ENCODE data around the gene ZSWIM8. TPM values are rescaled to one million over a fixed set of nuclear protein-coding genes. Genes with fewer than 3 reads are reported as not detected.

The ZSWIM8 gene
- total RNA-seq, 1 donor from 2014 or later: 123 TPM

DNA sequence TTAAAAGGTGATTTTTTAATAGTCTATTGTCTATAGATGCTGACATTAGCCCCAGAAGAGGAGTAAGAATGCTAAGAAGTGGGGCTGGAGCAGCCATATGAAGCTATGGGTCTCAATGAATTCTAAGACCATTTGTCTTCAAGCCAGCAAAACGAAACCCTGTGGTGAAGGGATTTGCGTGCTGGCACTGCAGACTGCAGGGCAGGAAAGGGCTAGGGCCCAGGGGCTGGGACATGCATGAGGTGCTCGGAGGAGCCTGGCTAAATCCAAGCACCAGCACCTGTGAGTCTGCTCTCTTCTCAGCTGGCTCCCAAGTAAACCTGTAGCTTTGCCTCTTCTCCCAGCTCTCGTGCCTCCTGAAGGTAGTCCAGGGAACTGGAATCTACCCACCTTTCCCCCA, 27.3 kb downstream of the ZSWIM8 start:
- no peak for DNase-seq (ENCODE audit: extremely low spot score in 2 of 2)
- H3K4me3 ChIP-seq: no peak overlapping the region
- H3K27me3 ChIP-seq: no peaks in the 10 kb centered on the region
- H3K4me1 ChIP-seq: peaks cover 38% of the 10 kb centered on the region
- H3K36me3 ChIP-seq: peaks cover 0 to 30% of the 10 kb centered on the region in 2 donors
- no peaks in the 10 kb centered on the region for H3K9me3 ChIP-seq
- peak overlapping the region; percentile 60 for H3K27ac ChIP-seq
- intact Hi-C loops (cut with DNase I): no loop called here
- TF ChIP-seq, protein P1, sequence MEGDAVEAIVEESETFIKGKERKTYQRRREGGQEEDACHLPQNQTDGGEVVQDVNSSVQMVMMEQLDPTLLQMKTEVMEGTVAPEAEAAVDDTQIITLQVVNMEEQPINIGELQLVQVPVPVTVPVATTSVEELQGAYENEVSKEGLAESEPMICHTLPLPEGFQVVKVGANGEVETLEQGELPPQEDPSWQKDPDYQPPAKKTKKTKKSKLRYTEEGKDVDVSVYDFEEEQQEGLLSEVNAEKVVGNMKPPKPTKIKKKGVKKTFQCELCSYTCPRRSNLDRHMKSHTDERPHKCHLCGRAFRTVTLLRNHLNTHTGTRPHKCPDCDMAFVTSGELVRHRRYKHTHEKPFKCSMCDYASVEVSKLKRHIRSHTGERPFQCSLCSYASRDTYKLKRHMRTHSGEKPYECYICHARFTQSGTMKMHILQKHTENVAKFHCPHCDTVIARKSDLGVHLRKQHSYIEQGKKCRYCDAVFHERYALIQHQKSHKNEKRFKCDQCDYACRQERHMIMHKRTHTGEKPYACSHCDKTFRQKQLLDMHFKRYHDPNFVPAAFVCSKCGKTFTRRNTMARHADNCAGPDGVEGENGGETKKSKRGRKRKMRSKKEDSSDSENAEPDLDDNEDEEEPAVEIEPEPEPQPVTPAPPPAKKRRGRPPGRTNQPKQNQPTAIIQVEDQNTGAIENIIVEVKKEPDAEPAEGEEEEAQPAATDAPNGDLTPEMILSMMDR (IDR thresholded peaks at IDR 0.05): no peak
- TF ChIP-seq POLR2AphosphoS5 (IDR thresholded peaks at IDR 0.05; ENCODE audit: insufficient read depth in 1 of 2, low read depth in 1 of 2) (no peak), POLR2A (IDR thresholded peaks at IDR 0.05) (no peak)

DNA sequence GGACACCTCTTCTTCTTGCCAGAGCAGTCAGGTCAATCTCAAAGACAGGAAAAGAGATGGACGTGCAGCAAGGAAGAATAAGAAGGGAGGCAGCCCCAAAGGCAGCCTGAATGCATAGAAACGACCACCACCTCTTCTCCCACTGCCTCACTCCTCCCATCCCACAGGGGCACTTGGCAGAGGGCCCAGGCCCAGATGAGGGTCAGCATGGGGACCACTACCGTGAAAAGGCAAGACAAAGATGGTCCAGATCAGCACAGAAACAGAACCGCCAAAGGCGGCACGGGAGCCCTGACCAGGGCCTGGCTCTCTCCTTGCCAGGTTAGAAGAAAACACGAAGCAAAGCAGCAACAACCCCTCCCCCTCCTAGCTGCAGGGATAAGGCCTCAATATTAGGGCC, 27.9 kb downstream of the ZSWIM8 start:
- H3K4me3 ChIP-seq: no peak overlapping the region
- H3K36me3 ChIP-seq: peaks cover 0 to 23% of the 10 kb centered on the region in 2 donors
- H3K9me3 ChIP-seq: no peaks in the 10 kb centered on the region
- H3K4me1 ChIP-seq: peaks cover 40% of the 10 kb centered on the region
- H3K27me3 ChIP-seq: no peaks in the 10 kb centered on the region
- no peak for DNase-seq (ENCODE audit: extremely low spot score in 2 of 2)
- H3K27ac ChIP-seq: no peak overlapping the region
- TF ChIP-seq POLR2AphosphoS5 (IDR thresholded peaks at IDR 0.05; ENCODE audit: insufficient read depth in 1 of 2, low read depth in 1 of 2): no peak
- TF ChIP-seq, protein P1 (IDR thresholded peaks at IDR 0.05): no peak
- TF ChIP-seq POLR2A (IDR thresholded peaks at IDR 0.05): no peak
- intact Hi-C loops (cut with DNase I): no loop called here

DNA sequence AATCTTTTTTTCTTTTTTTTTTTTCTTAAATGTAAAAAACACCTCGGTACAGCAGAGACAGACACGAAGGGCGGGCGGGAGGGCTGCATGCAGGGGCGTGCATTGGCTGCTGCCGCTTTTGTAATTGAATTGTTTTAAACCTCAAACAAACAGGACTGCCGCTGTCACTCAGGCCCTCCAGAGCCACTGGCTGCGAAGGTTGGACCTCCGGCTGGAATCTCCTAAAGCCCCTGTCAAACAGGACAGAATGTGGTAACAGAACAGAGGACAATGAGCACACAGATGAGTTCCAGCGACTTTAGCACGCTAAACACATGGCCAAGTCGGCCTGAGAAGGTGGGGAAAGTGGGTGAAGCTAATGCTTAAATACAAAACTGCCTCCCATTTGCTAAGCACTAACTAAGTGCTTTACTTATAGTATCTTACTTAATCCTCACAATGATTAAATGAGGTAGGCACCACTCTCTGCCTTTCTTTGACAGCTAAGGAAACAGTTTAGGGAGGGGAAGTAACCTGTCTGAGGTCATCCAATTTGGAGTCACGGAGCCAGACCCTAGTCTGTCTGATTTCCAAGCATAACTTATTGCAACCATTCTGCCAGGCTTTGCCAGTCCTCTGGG, 29.0 kb downstream of the ZSWIM8 start:
- Histone ChIP-seq H3K27ac (no peak overlapping the region), H3K27me3 (no peaks in the 10 kb centered on the region), H3K4me3 (no peak overlapping the region), H3K36me3 (peaks cover 1 to 20% of the 10 kb centered on the region in 2 donors), H3K4me1 (peaks cover 50% of the 10 kb centered on the region), H3K9me3 (no peaks in the 10 kb centered on the region)
- intact Hi-C loops (cut with DNase I): no loop called here
- DNase-seq (ENCODE audit: extremely low spot score in 2 of 2): no peak
- TF ChIP-seq, protein P1 (IDR thresholded peaks at IDR 0.05): no peak
- TF ChIP-seq POLR2AphosphoS5 (IDR thresholded peaks at IDR 0.05; ENCODE audit: insufficient read depth in 1 of 2, low read depth in 1 of 2): no peak
- no peak for TF ChIP-seq POLR2A (IDR thresholded peaks at IDR 0.05)

DNA sequence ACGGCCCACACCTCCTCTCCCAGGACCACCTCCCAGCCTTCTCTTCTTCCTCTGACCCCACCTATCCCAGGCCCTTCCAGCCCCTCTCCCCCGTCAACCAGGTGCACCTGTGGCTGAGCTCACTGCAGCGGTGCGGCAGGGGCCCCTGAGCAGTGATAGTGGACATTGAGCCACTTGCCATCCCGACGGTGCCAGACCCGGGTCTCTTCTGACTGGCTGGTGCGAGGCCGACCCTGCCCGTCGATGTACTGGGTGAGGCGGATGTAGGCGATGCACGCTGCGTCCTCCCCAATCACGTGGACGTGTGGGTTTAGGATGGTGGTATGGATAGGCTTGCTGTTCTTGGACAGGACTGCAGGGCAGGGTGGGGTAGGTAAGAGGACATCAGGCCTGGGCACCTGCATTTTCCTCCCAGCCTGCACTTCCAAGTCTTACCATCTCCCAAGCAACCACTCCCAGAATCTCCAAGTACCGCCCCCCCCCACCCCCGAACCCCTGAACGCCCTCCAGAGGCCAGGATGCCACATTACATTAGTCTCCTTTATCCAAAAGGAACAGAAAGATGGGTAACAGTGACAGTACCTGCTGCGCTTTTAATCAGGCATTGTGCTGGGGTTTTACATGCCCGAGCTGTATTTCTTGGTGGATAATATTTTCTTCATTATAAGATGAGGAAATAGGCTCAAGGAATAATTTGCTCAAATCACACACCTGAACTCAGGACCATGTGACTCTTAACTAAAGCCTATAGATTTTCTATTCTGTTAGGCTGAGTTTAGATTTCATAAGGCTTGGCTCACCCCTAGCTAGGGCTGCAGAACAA, 29.7 kb downstream of the ZSWIM8 start:
- DNase-seq (ENCODE audit: extremely low spot score in 2 of 2): no peak
- Histone ChIP-seq H3K9me3 (no peaks in the 10 kb centered on the region), H3K4me1 (peaks cover 53% of the 10 kb centered on the region), H3K36me3 (peaks cover 4 to 20% of the 10 kb centered on the region in 2 donors), H3K27ac (no peak overlapping the region), H3K27me3 (no peaks in the 10 kb centered on the region), H3K4me3 (no peak overlapping the region)
- TF ChIP-seq POLR2A (IDR thresholded peaks at IDR 0.05) (no peak), POLR2AphosphoS5 (IDR thresholded peaks at IDR 0.05; ENCODE audit: insufficient read depth in 1 of 2, low read depth in 1 of 2) (no peak)
- TF ChIP-seq, protein P1 (IDR thresholded peaks at IDR 0.05): no peak
- intact Hi-C loops (cut with DNase I): no loop called here

DNA sequence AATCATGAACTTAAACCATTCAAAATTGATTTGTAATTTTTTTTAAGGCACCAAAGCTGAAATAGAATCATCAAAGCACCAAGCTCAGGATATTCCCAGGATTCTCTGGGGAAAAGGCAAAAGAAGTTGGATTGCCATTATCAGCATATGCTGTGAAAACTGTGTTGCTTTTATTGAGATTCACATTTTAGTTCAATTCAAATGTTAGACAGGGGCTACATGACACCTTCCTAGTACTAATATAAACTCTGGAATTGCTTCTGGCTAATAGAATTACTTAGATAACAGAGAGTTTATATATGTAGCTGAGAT, 30.3 kb downstream of the ZSWIM8 start:
- H3K27ac ChIP-seq: no peak overlapping the region
- no peak for DNase-seq (ENCODE audit: extremely low spot score in 2 of 2)

More for the DNA sequence above, 30.3 kb downstream of the ZSWIM8 start:
- peaks cover 48% of the 10 kb centered on the region for H3K4me1 ChIP-seq
- TF ChIP-seq, protein P1 (IDR thresholded peaks at IDR 0.05): no peak
- no peaks in the 10 kb centered on the region for H3K9me3 ChIP-seq
- H3K36me3 ChIP-seq: peaks cover 4 to 20% of the 10 kb centered on the region in 2 donors
- intact Hi-C loops (cut with DNase I): no loop called here
- H3K4me3 ChIP-seq: no peak overlapping the region
- H3K27me3 ChIP-seq: no peaks in the 10 kb centered on the region
